HG03575 (cell line): Measurements from ENCODE around the gene TCF7.

Experiments used
- ATAC-seq: cut with Tn5 transposase; IDR thresholded peaks from one replicate; pipeline ENCODE4 v1.9.1; 2021; ENCODE audit not compliant: unreplicated experiment, insufficient number of reproducible peaks, low FRiP score; ENCODE audit errors: extremely low read depth

Gene TCF7

GRCh38 chr5:134153657-134154056 lies 39.2 kb downstream of the TCF7 start:
- no peak for ATAC-seq

- ATAC-seq, result no peak
Measured at GRCh38 chr5:134161513-134162395, 47.3 kb downstream of the TCF7 start.

GRCh38 chr5:134162592-134162991 lies 48.1 kb downstream of the TCF7 start:
- ATAC-seq, result no peak

DNA sequence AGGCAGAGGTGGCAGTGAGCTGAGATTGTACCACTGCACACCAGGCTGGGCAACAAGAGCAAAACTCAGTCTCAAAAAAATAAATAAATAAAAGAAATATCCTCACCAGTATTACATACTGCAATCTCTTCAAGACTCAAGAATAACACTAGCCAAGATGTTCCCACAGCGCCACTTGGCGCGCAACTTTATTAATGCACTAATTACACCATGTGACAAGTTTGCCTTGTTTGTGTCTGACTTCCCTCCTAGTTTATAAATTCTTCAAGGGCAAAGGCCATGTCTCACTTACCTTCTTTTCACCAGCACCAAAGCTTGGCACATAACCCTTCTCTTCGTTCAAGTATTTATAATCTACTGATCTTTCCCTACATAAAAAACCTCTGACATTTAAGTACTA lies 57.5 kb downstream of the TCF7 start:
- no peak for ATAC-seq

DNA sequence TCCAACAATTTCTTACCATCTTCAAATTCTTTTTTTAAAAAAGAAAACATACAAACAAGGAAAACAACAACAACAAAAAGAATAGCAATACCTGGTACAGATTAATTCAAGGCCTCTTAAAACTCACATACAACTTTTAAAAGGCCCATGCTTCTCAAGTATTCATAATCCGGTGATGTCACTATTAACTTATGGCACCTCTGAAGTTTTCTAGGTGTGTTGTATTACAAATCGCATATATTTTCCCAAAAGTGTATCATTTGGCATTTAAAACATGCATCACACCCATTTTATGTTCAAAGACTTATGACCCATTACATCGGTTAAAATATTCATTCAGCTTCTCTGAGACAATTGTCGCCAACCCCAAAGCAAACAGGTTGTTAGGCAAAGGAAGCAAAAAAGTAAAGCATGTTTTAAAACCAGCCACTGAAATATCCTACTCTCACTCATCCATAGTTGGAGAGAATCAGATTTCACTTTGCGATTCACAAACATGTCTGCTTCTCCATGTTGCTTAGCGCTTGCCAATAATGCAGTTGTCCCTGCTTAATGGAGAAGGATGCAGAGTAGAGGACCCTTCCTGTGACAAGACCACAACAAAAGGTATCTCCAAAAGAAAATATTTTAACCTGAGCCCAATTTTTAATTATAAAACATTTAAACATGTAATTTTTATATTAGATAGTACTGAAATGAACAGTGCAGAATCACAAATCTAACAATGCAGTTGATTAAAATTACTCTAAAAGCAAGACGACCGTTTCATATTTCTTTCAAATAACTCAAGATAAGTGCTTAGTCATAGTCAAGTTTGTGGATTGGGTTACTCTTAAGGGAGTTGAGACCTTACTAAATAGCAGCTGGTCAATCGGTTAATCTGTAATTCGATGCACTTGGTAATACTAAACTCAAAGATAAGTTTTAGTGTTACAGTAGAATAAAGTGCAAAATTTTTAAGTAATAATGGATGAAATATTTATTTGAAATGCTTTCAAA lies 60.7 kb downstream of the TCF7 start:
- no peak for ATAC-seq

GRCh38 chr5:134175921-134176510 lies 61.5 kb downstream of the TCF7 start:
- ATAC-seq, result no peak

GRCh38 chr5:134176511-134177368 lies 62.3 kb downstream of the TCF7 start, which contains the start of gene SKP1:
Gene SKP1 (minus strand): TSS chr5:134176950. CDS start chr5:134174022, 2,928 bp downstream.
- no peak for ATAC-seq

GRCh38 chr5:134177369-134178095 lies 63.1 kb downstream of the TCF7 start:
- no peak for ATAC-seq

DNA sequence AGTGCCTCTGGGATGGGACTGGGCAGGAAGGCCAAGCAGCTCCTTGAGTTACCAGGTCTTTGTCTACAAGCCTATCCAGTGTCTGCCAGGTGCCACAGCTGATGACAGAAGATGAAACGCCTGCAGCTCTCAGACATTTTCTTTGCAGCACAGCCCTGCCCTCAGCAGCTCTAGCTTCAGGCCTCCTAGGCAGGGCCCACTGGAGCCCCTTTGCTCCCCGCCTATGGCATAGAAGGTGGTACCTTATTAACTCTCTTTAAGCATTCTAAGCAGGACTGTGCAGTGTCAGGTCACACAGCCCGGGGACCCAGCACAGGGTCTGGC lies 63.6 kb downstream of the TCF7 start:
- no peak for ATAC-seq

DNA sequence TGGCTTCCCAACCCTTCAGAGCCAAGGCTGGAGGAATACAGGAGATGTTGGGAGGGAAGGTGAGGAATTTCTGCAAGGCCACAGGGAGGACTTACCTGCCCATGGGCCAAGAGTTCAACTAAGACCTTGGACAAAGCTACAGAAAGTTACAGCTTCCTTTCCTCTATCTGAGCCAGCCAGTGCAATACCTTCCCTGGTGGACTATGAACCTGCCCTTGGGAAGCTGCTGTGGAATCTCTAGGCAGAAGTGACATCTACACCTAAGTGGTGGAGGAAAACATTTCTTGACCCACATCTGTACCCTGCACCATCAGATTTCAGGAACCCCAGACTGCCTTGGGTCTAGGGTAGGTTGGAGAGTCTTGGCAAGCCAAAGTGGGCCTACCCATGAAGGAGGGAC lies 69.0 kb downstream of the TCF7 start:
- ATAC-seq, result no peak

DNA sequence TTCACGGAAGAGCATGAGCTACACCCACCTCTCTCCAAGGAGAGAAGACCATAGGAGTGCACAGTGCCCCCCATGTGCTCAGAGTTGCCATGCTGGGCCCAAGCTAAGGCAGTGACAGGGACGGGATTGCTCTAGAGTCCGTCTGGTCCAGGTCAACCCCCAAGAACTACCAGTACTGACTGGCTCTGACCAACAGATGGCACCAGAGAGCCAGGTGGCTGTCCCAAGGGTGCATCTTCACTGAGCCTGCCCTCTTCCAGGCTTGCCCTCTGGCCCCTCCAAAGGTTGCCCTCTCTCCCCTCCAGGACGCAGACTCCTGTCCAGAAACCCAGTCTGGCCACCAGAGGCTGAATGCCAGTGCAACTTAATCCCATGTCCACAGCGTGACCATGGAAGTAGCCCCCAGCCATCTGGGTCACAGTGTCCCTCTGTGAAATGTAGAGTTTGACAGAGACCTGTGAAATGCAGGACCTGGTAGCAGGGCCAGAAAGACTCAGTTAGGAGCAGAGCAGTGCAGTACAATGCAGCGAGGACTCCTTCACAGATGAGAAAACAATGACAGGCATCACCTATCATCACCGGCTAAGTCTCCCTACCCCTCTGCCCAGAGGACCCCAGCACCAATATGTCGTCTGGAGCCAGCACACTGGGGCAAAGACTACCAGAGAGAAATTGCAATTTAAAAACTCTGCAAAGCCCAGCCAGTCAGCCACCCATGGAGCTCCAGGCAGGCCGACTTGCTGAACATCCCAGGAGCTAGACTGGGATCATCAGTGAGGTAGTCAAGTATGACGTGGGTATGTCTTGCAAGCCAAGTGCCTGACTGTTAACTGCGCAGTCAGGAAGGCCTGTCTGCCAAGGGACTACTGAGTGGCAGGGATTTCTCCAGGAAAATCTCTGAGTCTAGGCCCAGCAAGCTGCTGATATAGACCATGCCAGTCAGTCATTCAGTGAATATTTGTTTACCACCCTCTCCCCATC lies 70.0 kb downstream of the TCF7 start:
- no peak for ATAC-seq

- ATAC-seq, result no peak
Measured at GRCh38 chr5:134188092-134188491, 73.6 kb downstream of the TCF7 start.

GRCh38 chr5:134189031-134189430 lies 74.5 kb downstream of the TCF7 start:
- no peak for ATAC-seq

GRCh38 chr5:134195666-134196065 lies 81.2 kb downstream of the TCF7 start:
- ATAC-seq, result no peak
